A549 (cell line): ENCODE data around the gene SIRT4. TPM values are rescaled to one million over a fixed set of nuclear protein-coding genes. Genes with fewer than 3 reads are reported as not detected.

Experiments
- BCL3 ChIP-seq: fragments of >200 bp; sonication (Bioruptor Twin); formaldehyde crosslinking; IDR thresholded peaks from 3 replicates; pipeline ENCODE4 v1.6.1; 2016
- BHLHE40 ChIP-seq: IDR thresholded peaks from 2 replicates; pipeline ENCODE4 v1.6.1; 2012; ENCODE audit warnings: low read depth, low read length, inconsistent platforms
- CHD2 ChIP-seq: fragments of 150-350 bp; IDR thresholded peaks from 2 replicates; pipeline ENCODE4 v1.6.1; 2014; ENCODE audit warnings: low read length; ENCODE audit not compliant: partially characterized antibody
- CHD4 ChIP-seq: fragments of 200-600 bp; sonication (generic); IDR thresholded peaks from 2 replicates; pipeline ENCODE4 v1.6.1; 2016; ENCODE audit warnings: antibody characterized with exemption, mild to moderate bottlenecking, borderline replicate concordance
- CTCF ChIP-seq: fragments of >200 bp; sonication (Bioruptor Twin); formaldehyde crosslinking; IDR thresholded peaks from 3 replicates; pipeline ENCODE4 v1.5.1; 2016
- E2F6 ChIP-seq: IDR thresholded peaks from 2 replicates; pipeline ENCODE4 v1.6.1; 2012; ENCODE audit warnings: low read depth, borderline replicate concordance
- EHF ChIP-seq: fragments of 250-450 bp; sonication (Bioruptor Pico); IDR thresholded peaks from 2 replicates; pipeline ENCODE4 v1.5.0; 2020; ENCODE audit warnings: mild to moderate bottlenecking
- ELK1 ChIP-seq: fragments of 150-350 bp; IDR thresholded peaks from 2 replicates; pipeline ENCODE4 v1.6.1; 2014; ENCODE audit warnings: low read depth, mild to moderate bottlenecking, low read length
- FOSB ChIP-seq: fragments of 250-450 bp; sonication (Bioruptor Pico); IDR thresholded peaks from 2 replicates; pipeline ENCODE4 v1.5.0; 2020; ENCODE audit warnings: mild to moderate bottlenecking, moderate library complexity
- GATA3 ChIP-seq: IDR thresholded peaks from 2 replicates; pipeline ENCODE4 v1.6.1; 2012; ENCODE audit warnings: borderline replicate concordance
- HOXB13 ChIP-seq: fragments of 250-450 bp; sonication (Bioruptor Pico); IDR thresholded peaks from 2 replicates; pipeline ENCODE4 v1.5.0; 2020; ENCODE audit warnings: low read depth, mild to moderate bottlenecking, moderate library complexity
- HOXB5 ChIP-seq: fragments of 250-450 bp; sonication (Bioruptor Pico); IDR thresholded peaks from 2 replicates; pipeline ENCODE4 v1.5.0; 2020; ENCODE audit warnings: mild to moderate bottlenecking, moderate library complexity
- KDM5A ChIP-seq: fragments of 200-600 bp; sonication (generic); IDR thresholded peaks from 2 replicates; pipeline ENCODE4 v1.6.1; 2016; ENCODE audit warnings: antibody characterized with exemption, mild to moderate bottlenecking
- NFE2L2 ChIP-seq: fragments of 150-350 bp; conservative IDR thresholded peaks from 2 replicates; pipeline ENCODE4 v1.6.1; 2014; ENCODE audit warnings: low read length
- NPAS2 ChIP-seq: fragments of 250-450 bp; sonication (Bioruptor Pico); IDR thresholded peaks from 2 replicates; pipeline ENCODE4 v1.8.0; 2022; ENCODE audit warnings: mild to moderate bottlenecking, moderate library complexity, borderline replicate concordance
- PBX3 ChIP-seq: IDR thresholded peaks from 2 replicates; pipeline ENCODE4 v1.6.1; 2012
- POLR2A ChIP-seq: IDR thresholded peaks from 2 replicates; pipeline ENCODE4 v1.6.1; 2012; ENCODE audit warnings: mild to moderate bottlenecking, low read length
- RAD21 ChIP-seq, 2 experiments: fragments of >200 bp in 1 of 2; sonication (Bioruptor Twin) in 1 of 2; formaldehyde crosslinking in 1 of 2; IDR thresholded peaks in 1 of 2; conservative IDR thresholded peaks in 1 of 2; 2 replicates in 1 of 2; 3 replicates in 1 of 2; pipeline ENCODE4 v1.6.1; 2012 to 2018; ENCODE audit warnings: inconsistent platforms in 1 of 2
- RARB ChIP-seq: fragments of 250-450 bp; sonication (Bioruptor Pico); IDR thresholded peaks from 2 replicates; pipeline ENCODE4 v1.8.0; 2021; ENCODE audit warnings: mild to moderate bottlenecking, moderate library complexity
- RNF2 ChIP-seq: fragments of 200-600 bp; sonication (generic); IDR thresholded peaks from 2 replicates; pipeline ENCODE4 v1.6.1; 2016; ENCODE audit warnings: low read depth, mild to moderate bottlenecking, antibody characterized with exemption, moderate library complexity, borderline replicate concordance
- SMC3 ChIP-seq: fragments of >200 bp; sonication (Bioruptor Twin); formaldehyde crosslinking; IDR thresholded peaks from 3 replicates; pipeline ENCODE4 v1.6.1; 2018; ENCODE audit warnings: inconsistent platforms
- SREBF2 ChIP-seq: fragments of 450-650 bp; IDR thresholded peaks from 2 replicates; pipeline ENCODE4 v1.6.1; 2014; ENCODE audit warnings: mild to moderate bottlenecking, moderate library complexity
- TFCP2L1 ChIP-seq: fragments of 250-450 bp; sonication (Bioruptor Pico); IDR thresholded peaks from 2 replicates; pipeline ENCODE4 v1.5.0; 2021; ENCODE audit warnings: mild to moderate bottlenecking
- TP53 ChIP-seq: fragments of 250-450 bp; sonication (Bioruptor Pico); IDR thresholded peaks from 2 replicates; pipeline ENCODE4 v1.5.0; 2021; ENCODE audit warnings: mild to moderate bottlenecking, moderate library complexity
- ZNF302 ChIP-seq: fragments of 250-450 bp; sonication (Bioruptor Pico); IDR thresholded peaks from 2 replicates; pipeline ENCODE4 v1.9.0; 2021; ENCODE audit warnings: inconsistent platforms, mild to moderate bottlenecking, moderate library complexity
- polyA plus RNA-seq, 4 experiments: library from polyadenylated mRNA; depleted of rRNA in 3 of 4; stranded (reverse); fragments of >200 nt; fragmentation: RNase III in 1 of 4; extraction: RNeasy Plus Mini Kit Qiagen cat#74134 plus additional on column Dnase treatment in 1 of 4; gene quantifications; 2 replicates in 3 of 4; 3 replicates in 1 of 4; pipeline ENCODE4 v1.2.3, GENCODE V29; 2011 to 2017

Gene SIRT4
- polyA plus RNA-seq, 2 of the 4 experiments (the other 2 are of a cell fraction): 1.6 TPM

GRCh38 chr12:120292661-120293531 lies 9.2 kb upstream of the SIRT4 start, which contains the start of gene RNU4-1 (continued):
- TF ChIP-seq CTCF: no peak; the same call in 2 of the 3 replicates
- no peak for TF ChIP-seq HOXB13 (CRISPR knock-in tag)
- no peak for TF ChIP-seq CHD4
- 0 out of 2 replicates have a peak, but pooled peaks have one; percentile 6 for TF ChIP-seq BHLHE40
- TF ChIP-seq NPAS2 (CRISPR knock-in tag): no peak
- TF ChIP-seq FOSB: peak; percentile 99
- TF ChIP-seq E2F6: no peak; the same call in 1 of the 2 replicates
- TF ChIP-seq GATA3: peak; percentile 85; the same call in 1 of the 2 replicates
- TF ChIP-seq TFCP2L1 (CRISPR knock-in tag): peak; percentile 98
- peak; percentile 100 for TF ChIP-seq BCL3
- no peak; the same call in 1 of the 2 replicates for TF ChIP-seq NFE2L2
- TF ChIP-seq ELK1: no peak
- TF ChIP-seq POLR2A: peak; percentile 96
- TF ChIP-seq KDM5A: no peak
- no peak for TF ChIP-seq RNF2
- peak; percentile 84 for TF ChIP-seq HOXB5 (CRISPR knock-in tag)
- TF ChIP-seq SMC3: no peak
- no peak for TF ChIP-seq EHF (CRISPR knock-in tag)
- TF ChIP-seq RAD21 (conservative IDR thresholded peaks at IDR 0.05 in 1 of 2, IDR thresholded peaks at IDR 0.05 in 1 of 2): no peak; a peak in 1 of 5 replicates
- no peak for TF ChIP-seq ZNF302 (CRISPR knock-in tag)
- TF ChIP-seq SREBF2: no peak
- peak; percentile 94 for TF ChIP-seq PBX3
- TF ChIP-seq RARB (CRISPR knock-in tag): peak; percentile 96
- TF ChIP-seq TP53 (CRISPR knock-in tag): peak; percentile 96
- peak; percentile 63 for TF ChIP-seq CHD2
